Stimulated activated CD8-positive, alpha-beta memory T cell treated with anti-CD3 and anti-CD28 coated beads, Interleukin-12 subunit alpha, Interleukin-12 subunit beta, amount 100 ng/mL, for 24 hours (primary cell): ENCODE results near the gene MKX.
"Not testable (repeated sequence)": the region's sequence is repeated elsewhere in the genome, so short reads cannot be mapped to it uniquely, and the experiment has no call there.

Experiments
- DNase-seq: peaks from one replicate; pipeline ENCODE4 v3.0.0-alpha.2; 2020; ENCODE audit errors: extremely low read depth

MKX gene

DNA sequence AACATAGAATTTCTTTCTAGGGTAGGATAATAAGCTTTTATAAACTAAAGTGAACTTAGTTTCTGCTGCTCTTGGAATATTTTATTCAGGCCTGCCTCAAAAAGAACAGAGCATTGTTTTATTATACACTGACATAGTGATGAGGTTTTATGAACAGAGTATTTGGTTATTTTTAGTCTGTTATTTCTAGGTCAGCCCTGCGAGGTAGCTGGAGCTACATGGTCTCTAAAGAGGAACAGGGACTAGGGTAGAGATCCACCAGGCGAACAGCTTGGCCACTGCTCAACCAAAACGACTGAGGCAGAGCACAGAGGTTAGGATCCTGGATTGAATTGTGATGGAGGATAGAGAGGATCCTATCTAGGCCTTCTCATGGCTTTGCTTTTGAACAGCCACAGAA, 53.0 kb downstream of the MKX start:
- no peak for DNase-seq

DNA sequence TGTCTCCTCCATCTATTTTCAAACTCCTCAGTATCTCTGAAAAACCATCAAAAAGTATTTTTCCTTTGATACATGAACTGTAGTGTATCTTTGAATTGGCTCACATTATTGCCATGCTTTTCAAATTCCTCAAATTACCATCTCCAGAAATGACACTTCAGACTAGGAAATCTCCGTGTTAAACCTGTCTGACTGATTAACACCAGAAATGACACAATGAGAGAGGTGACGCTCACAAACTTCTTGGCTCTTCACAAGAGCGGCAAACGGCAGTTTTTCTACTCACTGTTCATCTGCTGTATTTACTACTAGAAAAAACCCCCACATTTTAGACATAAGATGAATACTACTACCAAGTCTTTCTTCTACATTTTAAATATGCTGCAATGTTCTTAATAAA, 56.6 kb downstream of the MKX start:
- no peak for DNase-seq

DNA sequence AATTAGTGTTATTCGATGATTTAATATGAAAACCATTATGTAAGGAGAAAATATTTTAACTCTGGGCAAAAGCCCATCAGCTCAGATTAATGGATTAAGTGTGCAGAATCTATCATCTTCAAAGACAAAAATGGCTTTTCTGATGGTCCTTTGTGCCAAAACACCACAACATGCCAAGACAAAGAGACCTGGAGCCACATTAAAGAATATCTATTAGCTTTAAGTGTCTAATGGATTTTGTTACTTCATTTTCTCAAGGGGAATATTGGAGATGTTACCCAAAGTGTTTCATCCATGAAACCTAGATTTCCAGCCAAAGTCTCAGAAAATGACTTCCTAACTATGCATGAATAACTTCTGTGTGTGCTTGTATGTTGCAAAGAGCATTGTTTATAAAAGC, 57.3 kb downstream of the MKX start:
- no peak for DNase-seq

- DNase-seq: no peak
These were observed 57.9 kb downstream of the MKX start for GRCh38 chr10:27687743-27688142.

DNA sequence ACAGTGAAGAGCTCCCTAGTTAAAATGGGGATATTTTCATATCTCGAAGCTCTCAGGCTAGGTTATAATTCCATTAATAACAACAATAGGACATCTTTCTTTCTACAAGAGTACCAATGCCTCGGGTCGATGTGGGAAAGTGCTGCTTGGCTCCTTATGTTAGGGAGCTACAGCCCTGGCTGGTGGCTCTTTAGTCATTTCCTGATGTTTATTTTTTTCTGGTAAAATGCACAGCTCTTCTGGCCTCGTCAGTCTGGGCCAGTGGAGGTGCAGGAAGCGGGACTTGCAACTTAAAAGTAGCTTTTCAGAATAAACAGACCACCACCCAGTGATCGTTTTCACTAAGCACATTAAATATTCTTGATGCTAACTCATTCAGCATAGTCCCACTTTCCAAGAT, 58.3 kb downstream of the MKX start:
- DNase-seq: no peak

GRCh38 chr10:27685681-27686080, 59.9 kb downstream of the MKX start:
- DNase-seq: no peak

GRCh38 chr10:27683226-27683625, 62.4 kb downstream of the MKX start:
- DNase-seq: no peak

DNA sequence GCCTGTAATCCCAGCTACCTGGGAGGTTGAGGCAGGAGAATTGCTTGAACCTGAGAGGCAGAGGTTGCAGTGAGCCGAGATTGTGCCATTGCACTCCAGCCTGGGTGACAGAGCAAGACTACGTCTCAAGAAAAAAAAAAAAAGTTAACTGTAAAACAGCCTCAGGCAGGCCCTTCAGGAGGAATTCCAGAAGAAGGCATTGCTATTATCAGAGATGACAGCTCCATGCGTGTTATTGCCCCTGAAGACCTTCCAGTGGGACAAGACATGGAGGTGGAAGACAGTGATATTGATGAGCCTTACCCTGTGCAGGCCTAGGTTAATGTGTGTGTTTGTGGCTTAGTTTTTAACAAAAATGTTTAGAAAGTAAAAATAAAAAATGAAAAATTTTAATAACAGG, 63.8 kb downstream of the MKX start:
- DNase-seq: not testable (repeated sequence)

DNA sequence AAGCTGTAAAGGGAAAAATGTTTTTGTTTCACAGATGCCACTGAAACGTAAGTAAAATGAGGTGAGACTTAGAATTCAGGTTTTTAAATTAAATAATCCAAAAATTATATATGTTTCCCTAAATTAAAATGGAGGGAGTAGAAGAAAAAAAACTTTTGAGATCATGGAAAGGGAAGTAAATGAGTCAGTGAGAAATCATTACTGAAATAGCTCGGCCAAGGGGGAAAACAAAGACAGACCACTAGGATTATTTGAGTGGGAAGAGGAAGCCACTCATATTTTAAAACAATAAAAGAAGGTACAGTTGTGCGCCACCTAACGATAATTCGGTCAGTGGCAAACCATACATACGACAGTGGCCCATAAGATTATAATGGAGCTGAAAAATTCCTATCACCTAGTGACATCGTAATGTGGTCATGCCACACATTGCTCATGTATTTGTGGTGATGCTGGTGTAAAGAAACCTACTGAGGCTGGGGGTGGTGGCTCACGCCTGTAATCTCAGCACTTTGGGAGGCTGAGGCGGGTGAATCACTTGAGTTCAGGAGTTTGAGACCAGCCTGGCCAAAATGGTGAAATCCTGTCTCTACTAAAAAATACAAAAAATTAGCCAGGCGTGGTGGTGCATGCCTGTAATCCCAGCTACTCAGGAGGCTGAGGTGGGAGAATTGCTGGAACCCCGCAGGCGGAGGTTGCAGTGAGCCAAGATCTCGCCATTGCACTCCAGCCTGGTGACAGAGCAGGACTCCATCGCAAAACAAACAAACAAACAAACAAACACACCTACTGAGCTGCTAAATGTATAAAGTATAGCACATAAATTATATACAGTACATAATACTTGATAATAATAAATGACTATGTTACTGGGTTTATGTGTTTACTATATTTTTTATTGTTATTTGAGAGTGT, 64.7 kb downstream of the MKX start:
- DNase-seq: no peak

- DNase-seq: no peak
These were observed 65.5 kb downstream of the MKX start for GRCh38 chr10:27680006-27680557.

GRCh38 chr10:27679369-27679912, 66.2 kb downstream of the MKX start:
- no peak for DNase-seq

DNA sequence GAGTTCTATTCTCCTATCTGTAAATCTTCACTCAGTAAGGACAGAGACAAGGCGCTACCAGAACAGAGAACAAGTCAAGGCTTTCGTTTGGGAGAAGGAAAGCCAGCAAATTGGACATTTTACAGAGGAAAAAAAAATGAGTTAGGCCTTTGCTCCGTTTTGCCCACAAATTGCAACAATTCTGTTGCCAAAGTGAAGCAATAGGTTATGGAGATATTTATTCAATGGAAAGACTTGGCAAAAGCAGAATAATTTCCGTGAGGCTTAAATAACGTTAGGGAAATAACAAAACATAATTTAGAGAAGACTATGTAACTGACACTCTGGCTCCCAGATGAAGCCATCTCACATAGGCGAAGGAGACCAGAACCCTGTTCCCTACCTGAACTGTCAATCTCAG, 67.5 kb downstream of the MKX start:
- no peak for DNase-seq

DNA sequence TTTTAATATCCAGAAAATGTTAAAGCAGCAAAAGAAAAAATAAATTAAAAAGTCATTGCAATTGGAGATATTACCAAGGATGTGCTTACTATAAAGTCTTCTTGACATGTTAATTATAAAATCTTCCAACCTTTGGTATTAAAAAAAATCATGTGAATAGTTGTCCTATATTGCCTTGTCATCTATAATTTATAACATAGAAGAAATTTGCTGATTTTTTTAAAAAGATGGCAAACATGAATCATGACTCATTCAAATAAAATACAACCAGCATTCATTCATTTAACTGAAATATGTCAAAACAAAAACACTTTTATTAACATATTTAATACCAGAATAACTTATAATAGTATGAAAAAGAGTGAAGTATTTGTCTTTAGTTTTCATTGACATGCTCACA, 72.6 kb downstream of the MKX start:
- DNase-seq: no peak

GRCh38 chr10:27671821-27672220, 73.8 kb downstream of the MKX start:
- DNase-seq: no peak

- DNase-seq: no peak
These were observed 81.2 kb downstream of the MKX start for GRCh38 chr10:27664461-27664860.

DNA sequence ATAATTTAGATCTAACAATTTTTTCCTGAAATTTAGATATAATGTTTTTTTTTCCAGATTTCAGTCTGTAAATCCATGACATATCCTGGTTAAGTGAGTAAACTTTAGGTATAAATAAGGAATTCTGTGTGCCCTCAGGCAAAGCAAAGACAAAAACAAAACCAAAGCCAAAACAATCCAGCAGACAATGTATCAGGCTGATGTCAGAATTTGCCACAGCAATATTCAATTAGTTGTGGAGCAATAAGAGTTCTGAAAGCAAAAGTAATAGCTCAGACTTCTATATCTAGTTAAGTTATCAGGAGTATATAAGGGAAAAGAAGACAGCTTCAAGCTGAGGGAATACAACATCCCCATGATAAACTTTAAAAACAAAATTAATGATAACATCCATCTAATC, 82.0 kb downstream of the MKX start:
- DNase-seq: no peak

GRCh38 chr10:27661514-27662286, 83.9 kb downstream of the MKX start:
- DNase-seq: no peak

- DNase-seq: no peak
These were observed 84.9 kb downstream of the MKX start for GRCh38 chr10:27660711-27661110.

DNA sequence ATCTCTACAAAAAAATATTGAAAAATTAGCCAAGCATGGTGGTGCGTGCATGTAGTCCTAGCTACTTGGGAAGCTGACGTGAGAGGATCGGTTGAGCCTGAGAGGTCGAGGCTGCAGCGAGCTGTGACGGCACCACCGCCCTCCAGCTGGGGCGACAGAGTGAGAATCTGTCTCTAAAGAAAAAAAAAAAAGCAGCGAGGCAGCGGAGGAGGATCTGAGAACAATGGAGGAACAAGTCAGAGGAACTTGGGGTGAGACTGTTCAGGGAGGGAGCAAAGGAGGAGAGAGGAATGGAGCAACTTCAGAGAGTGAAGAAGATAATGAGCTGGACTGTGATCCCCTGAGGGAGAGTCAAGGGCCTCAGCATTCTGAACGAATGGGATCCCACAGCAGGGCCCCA, 85.4 kb downstream of the MKX start:
- no peak for DNase-seq

- no peak for DNase-seq
These were observed 85.8 kb downstream of the MKX start for GRCh38 chr10:27659786-27660185.

DNA sequence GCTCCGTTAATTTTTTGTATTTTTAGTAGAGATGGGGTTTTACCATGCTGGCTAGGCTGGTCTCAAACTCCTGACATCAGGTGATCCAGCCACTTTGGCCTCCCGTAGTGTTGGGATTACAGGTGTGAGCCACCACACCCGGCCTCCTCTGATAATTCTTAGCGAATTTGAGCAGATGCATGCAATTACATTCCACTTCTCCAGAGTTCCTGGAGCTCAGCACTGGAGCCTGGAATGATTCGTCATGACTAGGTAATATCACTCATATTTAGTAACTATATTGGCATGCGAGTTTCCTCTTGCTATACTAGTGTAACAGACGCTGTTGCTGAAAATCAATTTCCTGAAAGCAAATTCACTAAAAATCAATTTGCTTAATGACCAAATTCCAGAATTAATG, 86.8 kb downstream of the MKX start:
- no peak for DNase-seq

DNA sequence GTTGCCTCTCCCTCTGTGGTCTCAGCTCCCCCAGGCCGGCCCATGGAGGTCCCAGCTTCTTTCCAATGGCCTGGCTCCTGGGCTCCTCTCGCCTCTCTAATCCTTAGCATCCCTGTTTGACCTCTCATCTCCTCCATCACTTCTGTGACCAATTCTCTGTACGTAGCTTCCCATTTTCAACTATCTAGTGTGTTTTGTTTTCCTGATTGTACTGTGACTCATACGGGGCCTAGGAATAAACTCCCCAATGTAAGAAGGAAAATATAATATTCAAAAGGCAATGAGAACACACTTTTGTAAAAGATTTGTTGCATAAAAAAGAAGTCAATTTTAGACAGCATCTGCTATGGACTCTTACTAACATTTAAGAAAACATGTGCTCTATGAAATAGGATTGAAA, 90.3 kb downstream of the MKX start:
- DNase-seq: no peak

- no peak for DNase-seq
These were observed 91.3 kb downstream of the MKX start for GRCh38 chr10:27654284-27654683.
